H1 (cell line): ENCODE measurements around the gene GPX7. TPM values are rescaled to one million over a fixed set of nuclear protein-coding genes. Genes with fewer than 3 reads are reported as not detected.

Source experiments
- BRCA1 ChIP-seq: IDR thresholded peaks from 2 replicates; pipeline ENCODE4 v1.6.1; 2012; ENCODE audit warnings: low read depth, low read length, improper control_type of control experiment
- NRF1 ChIP-seq: IDR thresholded peaks from 2 replicates; pipeline ENCODE4 v1.6.1; 2011; ENCODE audit warnings: mild to moderate bottlenecking, low read depth, low read length, improper control_type of control experiment
- polyA plus RNA-seq, 7 experiments: library from polyadenylated mRNA; depleted of rRNA in 3 of 7; stranded (reverse) in 5 of 7; unstranded in 2 of 7; fragments of >200 nt in 5 of 7; fragments of 200-250 nt in 2 of 7; gene quantifications; 1 replicate in 5 of 7; 2 replicates in 1 of 7; 4 replicates in 1 of 7; pipeline versions ENCODE4 v1.2.1 to v1.2.3, GENCODE V29; 2011 to 2013; ENCODE audit warnings: missing spikeins in 2 of 7, mixed read lengths in 2 of 7
- total RNA-seq: library from RNA; stranded (reverse); fragmentation: NEBNext Ultra II Directional; extraction: Animal tissue kit (Norgen Biotek cat#: 25700); gene quantifications from 2 replicates; pipeline ENCODE4 v1.2.1, GENCODE V29; 2021

Gene GPX7
- total and polyA plus RNA-seq, 2 of the 8 experiments (the other 6 are each of a cell fraction or from before 2014, with no cell fraction given) = 13.0 to 37.5 TPM

GRCh38 chr1:52634111-52634510 lies 31.9 kb downstream of the GPX7 start (continued):
- no peak for TF ChIP-seq NRF1
- TF ChIP-seq BRCA1 = no peak
- TF ChIP-seq, all 59 proteins: peak for 0
